ENCODE data around the gene TMEM215.

Gene TMEM215

DNA sequence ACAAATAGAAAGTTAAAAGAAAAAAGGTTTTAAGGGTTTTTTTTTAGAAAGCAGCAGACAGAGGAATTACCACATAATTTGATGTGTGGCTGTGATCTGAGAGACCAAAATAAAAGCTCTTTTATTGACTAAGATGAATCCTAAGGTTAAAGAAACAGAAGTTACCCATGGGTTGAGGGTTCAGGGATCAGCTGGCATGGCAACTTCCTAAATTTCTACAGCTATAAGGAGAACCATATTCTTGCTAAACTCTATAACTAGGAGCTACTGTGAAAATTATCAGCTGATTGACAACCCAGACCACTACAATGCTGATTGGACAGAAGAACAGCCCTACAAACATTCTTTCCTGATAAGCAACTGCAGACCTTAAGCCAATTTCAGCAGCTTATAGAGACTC lies 40.2 kb downstream of the TMEM215 start:
- in situ Hi-C loops (cut with HindIII; ENCODE audit: low pct_ligation_motif_present, low pct_unique_long_range_greater_than_20kb, low sequenced_read_pairs) = no loop called here
- no peak for DNase-seq

DNA sequence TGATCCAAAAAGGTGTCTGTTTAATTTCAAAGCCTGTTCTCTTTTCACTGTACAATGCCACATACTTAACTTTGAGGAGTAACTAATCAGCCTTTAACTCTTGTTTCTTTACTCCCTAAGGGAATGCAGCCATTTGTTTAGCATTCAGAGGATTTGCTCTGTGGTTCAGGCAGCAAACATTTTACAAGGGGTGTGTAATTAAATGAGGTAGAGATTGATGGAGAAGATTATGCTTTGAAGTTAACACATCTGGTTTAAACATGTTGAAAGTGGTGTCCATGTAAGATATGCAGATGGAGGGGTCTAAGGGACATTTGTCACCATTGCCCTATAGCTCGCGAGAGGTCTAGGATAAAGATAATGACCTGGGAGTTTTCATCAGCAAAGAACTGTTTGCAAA lies 41.9 kb downstream of the TMEM215 start:
- in situ Hi-C loops (cut with HindIII; ENCODE audit: low pct_ligation_motif_present, low pct_unique_long_range_greater_than_20kb, low sequenced_read_pairs) = no loop called here
- no peak for DNase-seq

DNA sequence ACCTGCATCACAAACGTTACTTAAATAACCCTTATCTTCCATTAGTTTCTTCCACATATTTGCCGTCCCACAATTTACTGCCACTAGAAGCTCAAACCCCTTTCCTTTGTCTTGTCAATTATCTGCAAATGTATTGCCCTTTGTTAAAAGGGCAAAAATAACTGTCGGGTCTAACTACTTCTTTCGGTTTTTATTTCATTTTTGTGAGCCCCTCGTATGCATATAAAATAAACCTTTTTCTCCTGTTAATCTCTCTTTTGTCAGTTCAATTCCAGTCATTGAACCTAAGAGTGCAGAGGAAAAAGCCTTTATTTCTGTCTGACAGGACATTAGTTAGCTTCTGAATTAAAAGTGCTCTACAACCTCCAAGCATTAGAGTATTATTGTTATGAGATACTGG lies 45.5 kb downstream of the TMEM215 start:
- DNase-seq = no peak
- in situ Hi-C loops (cut with HindIII; ENCODE audit: low pct_ligation_motif_present, low pct_unique_long_range_greater_than_20kb, low sequenced_read_pairs) = no loop called here

DNA sequence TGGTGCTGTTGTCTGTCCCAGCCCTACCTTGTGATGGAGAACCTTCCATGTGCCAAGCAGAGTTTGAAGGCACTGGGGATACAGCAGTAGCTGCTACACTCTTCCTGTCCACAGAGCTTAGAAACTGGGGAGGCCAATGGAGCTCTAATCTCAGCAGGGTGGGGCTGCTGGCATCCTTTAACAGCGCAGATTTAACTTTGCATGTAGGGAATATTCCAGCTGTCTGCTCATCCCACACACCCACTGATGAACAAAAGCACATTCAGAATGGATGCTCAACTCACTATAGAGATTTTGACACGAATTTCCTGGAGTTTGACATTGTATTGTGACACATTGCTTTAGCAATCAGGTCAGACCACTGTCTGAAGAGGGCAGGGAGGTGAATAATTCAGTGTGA lies 49.0 kb downstream of the TMEM215 start:
- DNase-seq = no peak
- in situ Hi-C loops (cut with HindIII; ENCODE audit: low pct_ligation_motif_present, low pct_unique_long_range_greater_than_20kb, low sequenced_read_pairs) = no loop called here

Measured in ACHN (cell line).